OCI-LY1 (cell line): ENCODE measurements around the gene SLC26A9.

Experiments
- H2AFZ ChIP-seq: fragments of 200-600 bp; sonication (generic), shearing (Covaris generic); 2 replicates; pipeline ENCODE4 v1.6.0; 2014; ENCODE audit warnings: antibody characterized with exemption, mild to moderate bottlenecking, low read length
- H3F3A ChIP-seq: fragments of 200-600 bp; sonication (generic), shearing (Covaris generic); 2 replicates; pipeline ENCODE4 v1.6.0; 2014; ENCODE audit warnings: mild to moderate bottlenecking, antibody characterized with exemption, low read length, moderate library complexity; ENCODE audit not compliant: insufficient read depth
- H3K27ac ChIP-seq: fragments of 200-600 bp; sonication (generic); 2 replicates; pipeline ENCODE4 v1.5.1; 2014; ENCODE audit warnings: low read length, mixed run types, mild to moderate bottlenecking, low read depth; ENCODE audit not compliant: poor library complexity, severe bottlenecking
- H3K27me3 ChIP-seq: fragments of 200-600 bp; sonication (generic); 2 replicates; pipeline ENCODE4 v1.6.0; 2014; ENCODE audit warnings: antibody characterized with exemption, mild to moderate bottlenecking, low read length, moderate library complexity; ENCODE audit not compliant: insufficient read depth
- H3K36me3 ChIP-seq: fragments of 200-600 bp; sonication (generic); 2 replicates; pipeline ENCODE4 v1.6.1; 2014; ENCODE audit warnings: mild to moderate bottlenecking, antibody characterized with exemption, low read length, moderate library complexity, mixed read lengths; ENCODE audit not compliant: insufficient read depth
- H3K4me1 ChIP-seq: fragments of 200-600 bp; sonication (generic); 2 replicates; pipeline ENCODE4 v1.5.1; 2014; ENCODE audit warnings: mild to moderate bottlenecking, low read length, moderate library complexity; ENCODE audit not compliant: insufficient read depth, severe bottlenecking
- H3K4me2 ChIP-seq: fragments of 200-600 bp; sonication (generic), shearing (Covaris generic); 2 replicates; pipeline ENCODE4 v1.6.1; 2014; ENCODE audit warnings: low read length
- H3K4me3 ChIP-seq: fragments of 200-600 bp; sonication (generic); 2 replicates; pipeline ENCODE4 v1.5.1; 2014; ENCODE audit warnings: low read length, low read depth, mild to moderate bottlenecking, mixed read lengths; ENCODE audit not compliant: poor library complexity, severe bottlenecking
- H3K79me2 ChIP-seq: fragments of 200-600 bp; shearing (Covaris generic); 2 replicates; pipeline ENCODE4 v1.6.1; 2016; ENCODE audit warnings: mixed run types, low read length, mixed read lengths; ENCODE audit not compliant: insufficient read depth
- H3K9ac ChIP-seq: fragments of 200-600 bp; sonication (generic), shearing (Covaris generic); 2 replicates; pipeline ENCODE4 v1.6.1; 2014; ENCODE audit warnings: mild to moderate bottlenecking, low read length, mixed read lengths
- H3K9me2 ChIP-seq: fragments of 200-600 bp; sonication (generic), shearing (Covaris generic); 2 replicates; pipeline ENCODE4 v1.6.1; 2014; ENCODE audit warnings: low read depth, mild to moderate bottlenecking, low read length, mixed read lengths
- H3K9me3 ChIP-seq: fragments of 200-600 bp; shearing (Covaris generic); 2 replicates; pipeline ENCODE4 v1.6.1; 2014; ENCODE audit warnings: low read length, mixed read lengths
- H4K20me1 ChIP-seq: fragments of 200-600 bp; sonication (generic), shearing (Covaris generic); 2 replicates; pipeline ENCODE4 v1.6.0; 2016; ENCODE audit warnings: mild to moderate bottlenecking, low read length; ENCODE audit not compliant: insufficient read depth
- EZH2 ChIP-seq: fragments of 200-600 bp; sonication (generic), shearing (Covaris generic); IDR thresholded peaks from 2 replicates; pipeline ENCODE4 v1.8.0; 2017; ENCODE audit warnings: borderline replicate concordance, mixed run types, mild to moderate bottlenecking, antibody characterized with exemption, low read length, moderate library complexity, mixed read lengths
- TF ChIP-seq, protein P1 (sequence below): fragments of 200-600 bp; sonication (generic), shearing (Covaris generic); IDR thresholded peaks from 2 replicates; pipeline ENCODE4 v1.5.1; 2017; ENCODE audit warnings: mild to moderate bottlenecking, antibody characterized with exemption, low read length, moderate library complexity, mixed read lengths

Gene SLC26A9

GRCh38 chr1:205926636-205927035 is 16.6 kb downstream of the SLC26A9 start:
- Histone ChIP-seq H3K9me3 (no peaks in the 10 kb centered on the region), H3K79me2 (no peaks in the 10 kb centered on the region), H3K27me3 (peaks cover 13% of the 10 kb centered on the region), H3K4me2 (no peak overlapping the region), H3K36me3 (no peaks in the 10 kb centered on the region), H3F3A (no peaks in the 10 kb centered on the region), H3K4me1 (no peaks in the 10 kb centered on the region), H3K27ac (no peak overlapping the region), H4K20me1 (no peaks in the 10 kb centered on the region), H2AFZ (no peak overlapping the region), H3K9me2 (no peaks in the 10 kb centered on the region), H3K4me3 (no peak overlapping the region), H3K9ac (no peak overlapping the region)
- TF ChIP-seq EZH2 = no peak
- TF ChIP-seq, protein P1, sequence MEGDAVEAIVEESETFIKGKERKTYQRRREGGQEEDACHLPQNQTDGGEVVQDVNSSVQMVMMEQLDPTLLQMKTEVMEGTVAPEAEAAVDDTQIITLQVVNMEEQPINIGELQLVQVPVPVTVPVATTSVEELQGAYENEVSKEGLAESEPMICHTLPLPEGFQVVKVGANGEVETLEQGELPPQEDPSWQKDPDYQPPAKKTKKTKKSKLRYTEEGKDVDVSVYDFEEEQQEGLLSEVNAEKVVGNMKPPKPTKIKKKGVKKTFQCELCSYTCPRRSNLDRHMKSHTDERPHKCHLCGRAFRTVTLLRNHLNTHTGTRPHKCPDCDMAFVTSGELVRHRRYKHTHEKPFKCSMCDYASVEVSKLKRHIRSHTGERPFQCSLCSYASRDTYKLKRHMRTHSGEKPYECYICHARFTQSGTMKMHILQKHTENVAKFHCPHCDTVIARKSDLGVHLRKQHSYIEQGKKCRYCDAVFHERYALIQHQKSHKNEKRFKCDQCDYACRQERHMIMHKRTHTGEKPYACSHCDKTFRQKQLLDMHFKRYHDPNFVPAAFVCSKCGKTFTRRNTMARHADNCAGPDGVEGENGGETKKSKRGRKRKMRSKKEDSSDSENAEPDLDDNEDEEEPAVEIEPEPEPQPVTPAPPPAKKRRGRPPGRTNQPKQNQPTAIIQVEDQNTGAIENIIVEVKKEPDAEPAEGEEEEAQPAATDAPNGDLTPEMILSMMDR = no peak

- Histone ChIP-seq H3K36me3 (no peaks in the 10 kb centered on the region), H3F3A (no peaks in the 10 kb centered on the region), H3K9me3 (no peaks in the 10 kb centered on the region), H4K20me1 (no peaks in the 10 kb centered on the region), H3K4me2 (no peak overlapping the region), H3K4me3 (no peak overlapping the region), H2AFZ (no peak overlapping the region), H3K27me3 (peaks cover 13% of the 10 kb centered on the region), H3K4me1 (no peaks in the 10 kb centered on the region), H3K27ac (no peak overlapping the region), H3K9ac (no peak overlapping the region), H3K79me2 (no peaks in the 10 kb centered on the region), H3K9me2 (no peaks in the 10 kb centered on the region)
- TF ChIP-seq, protein P1 = no peak
- no peak for TF ChIP-seq EZH2
These were observed 17.0 kb downstream of the SLC26A9 start for GRCh38 chr1:205926213-205926612.

GRCh38 chr1:205925736-205926135 is 17.5 kb downstream of the SLC26A9 start:
- Histone ChIP-seq H3K4me3 (no peak overlapping the region), H4K20me1 (no peaks in the 10 kb centered on the region), H3K4me2 (no peak overlapping the region), H3K4me1 (no peaks in the 10 kb centered on the region), H3K9me3 (no peaks in the 10 kb centered on the region), H3K36me3 (no peaks in the 10 kb centered on the region), H3F3A (no peaks in the 10 kb centered on the region), H3K27ac (no peak overlapping the region), H3K79me2 (no peaks in the 10 kb centered on the region), H2AFZ (no peak overlapping the region), H3K27me3 (peaks cover 13% of the 10 kb centered on the region), H3K9me2 (no peaks in the 10 kb centered on the region), H3K9ac (no peak overlapping the region)
- no peak for TF ChIP-seq EZH2
- TF ChIP-seq, protein P1 = no peak
